Measurements from ENCODE around the gene SLC17A3.

Gene SLC17A3

GRCh38 chr6:25874118-25874517, at the start of gene SLC17A3:
SLC17A3 (minus strand) TSS chr6:25874243; CDS start chr6:25868387, 5,856 bp downstream.
- DNase-seq (ENCODE audit: low read depth): no peak

- DNase-seq (ENCODE audit: low read depth): no peak
Measured at GRCh38 chr6:25922301-25922700, 48.3 kb upstream of the SLC17A3 start.

GRCh38 chr6:25921525-25922203, 47.6 kb upstream of the SLC17A3 start:
- DNase-seq (ENCODE audit: low read depth): no peak

GRCh38 chr6:25919657-25920056, 45.6 kb upstream of the SLC17A3 start:
- DNase-seq (ENCODE audit: low read depth): no peak

- no peak for DNase-seq (ENCODE audit: low read depth)
Measured at GRCh38 chr6:25918083-25918683, 44.1 kb upstream of the SLC17A3 start.

- no peak for DNase-seq (ENCODE audit: low read depth)
Measured at GRCh38 chr6:25916789-25917490, 42.9 kb upstream of the SLC17A3 start.

GRCh38 chr6:25916330-25916729, 42.3 kb upstream of the SLC17A3 start:
- DNase-seq (ENCODE audit: low read depth): no peak

GRCh38 chr6:25913741-25914140, 39.7 kb upstream of the SLC17A3 start:
- DNase-seq (ENCODE audit: low read depth): no peak

- no peak for DNase-seq (ENCODE audit: low read depth)
Measured at GRCh38 chr6:25911351-25911750, 37.3 kb upstream of the SLC17A3 start.

GRCh38 chr6:25907475-25908014, 33.5 kb upstream of the SLC17A3 start:
- DNase-seq (ENCODE audit: low read depth): no peak

GRCh38 chr6:25903467-25904099, 29.5 kb upstream of the SLC17A3 start:
- no peak for DNase-seq (ENCODE audit: low read depth)

GRCh38 chr6:25902071-25902470, 28.0 kb upstream of the SLC17A3 start:
- DNase-seq (ENCODE audit: low read depth): no peak

GRCh38 chr6:25900843-25901242, 26.8 kb upstream of the SLC17A3 start:
- DNase-seq (ENCODE audit: low read depth): no peak

GRCh38 chr6:25899580-25900408, 25.8 kb upstream of the SLC17A3 start:
- DNase-seq (ENCODE audit: low read depth): peak; percentile 79

GRCh38 chr6:25899123-25899522, 25.1 kb upstream of the SLC17A3 start:
- DNase-seq (ENCODE audit: low read depth): no peak

- no peak for DNase-seq (ENCODE audit: low read depth)
Measured at GRCh38 chr6:25898289-25898977, 24.4 kb upstream of the SLC17A3 start.

- DNase-seq (ENCODE audit: low read depth): no peak
Measured at GRCh38 chr6:25896252-25896651, 22.2 kb upstream of the SLC17A3 start.

GRCh38 chr6:25895771-25896170, 21.7 kb upstream of the SLC17A3 start:
- no peak for DNase-seq (ENCODE audit: low read depth)

GRCh38 chr6:25893778-25894177, 19.7 kb upstream of the SLC17A3 start:
- DNase-seq (ENCODE audit: low read depth): no peak

GRCh38 chr6:25892877-25893276, 18.8 kb upstream of the SLC17A3 start:
- no peak for DNase-seq (ENCODE audit: low read depth)

Data from amniotic epithelial cell (primary cell).